Measurements from ENCODE around the gene SIT1.
"Not testable (repeated sequence)": the region's sequence is repeated elsewhere in the genome, so short reads cannot be mapped to it uniquely, and the experiment has no call there.

SIT1 gene

GRCh38 chr9:35612843-35613242 lies 37.9 kb downstream of the SIT1 start:
- no peaks in the 10 kb centered on the region for H4K20me1 ChIP-seq (ENCODE audit: insufficient read depth)
- H3K27ac ChIP-seq, result no peak overlapping the region
- no peak overlapping the region for H2AFZ ChIP-seq (ENCODE audit: low read depth)
- H3K79me2 ChIP-seq (ENCODE audit: insufficient read depth, low read depth), result no peaks in the 10 kb centered on the region
- no peak overlapping the region for H3K4me3 ChIP-seq (IDR thresholded peaks at IDR 0.05; ENCODE audit: insufficient read depth, low read depth, low read length)
- H3K9ac ChIP-seq, result no peak overlapping the region
- no peaks in the 10 kb centered on the region for H3K27me3 ChIP-seq (ENCODE audit: insufficient read depth, low read depth)
- no peaks in the 10 kb centered on the region for H3K36me3 ChIP-seq (ENCODE audit: insufficient read depth)
- peaks cover 13% of the 10 kb centered on the region for H3K4me1 ChIP-seq (ENCODE audit: low read depth, poor library complexity, severe bottlenecking)
- H3K4me2 ChIP-seq, result no peak overlapping the region
- no peak for TF ChIP-seq CTCF (conservative IDR thresholded peaks at IDR 0.05; ENCODE audit: low read depth, low read length)

DNA sequence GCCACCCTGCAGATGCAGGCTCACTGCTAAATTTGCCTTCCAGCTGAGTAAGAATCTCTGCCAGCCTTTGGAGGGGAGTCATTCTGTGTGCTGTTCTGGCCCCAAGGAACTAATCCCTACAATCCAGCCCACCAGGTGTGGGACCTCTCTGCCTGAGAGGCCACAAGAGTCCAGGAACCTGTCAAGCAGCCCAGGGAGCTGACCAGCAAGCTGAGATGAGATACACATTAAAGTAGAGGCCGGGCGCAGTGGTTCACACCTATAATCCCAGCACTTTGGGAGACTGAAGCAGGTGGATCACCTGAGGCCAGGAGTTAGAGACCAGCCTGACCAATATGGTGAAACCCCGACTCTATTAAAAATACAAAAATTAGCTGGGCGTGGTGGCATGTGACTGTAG lies 38.7 kb downstream of the SIT1 start:
- not testable (repeated sequence) for H2AFZ ChIP-seq (ENCODE audit: low read depth); H3K79me2 ChIP-seq (ENCODE audit: insufficient read depth, low read depth); H3K27me3 ChIP-seq (ENCODE audit: insufficient read depth, low read depth); H3K4me2 ChIP-seq; H3K9ac ChIP-seq; H4K20me1 ChIP-seq (ENCODE audit: insufficient read depth); H3K4me3 ChIP-seq (IDR thresholded peaks at IDR 0.05; ENCODE audit: insufficient read depth, low read depth, low read length); H3K36me3 ChIP-seq (ENCODE audit: insufficient read depth); H3K27ac ChIP-seq
- H3K4me1 ChIP-seq (ENCODE audit: low read depth, poor library complexity, severe bottlenecking), result peaks cover 13% of the 10 kb centered on the region

DNA sequence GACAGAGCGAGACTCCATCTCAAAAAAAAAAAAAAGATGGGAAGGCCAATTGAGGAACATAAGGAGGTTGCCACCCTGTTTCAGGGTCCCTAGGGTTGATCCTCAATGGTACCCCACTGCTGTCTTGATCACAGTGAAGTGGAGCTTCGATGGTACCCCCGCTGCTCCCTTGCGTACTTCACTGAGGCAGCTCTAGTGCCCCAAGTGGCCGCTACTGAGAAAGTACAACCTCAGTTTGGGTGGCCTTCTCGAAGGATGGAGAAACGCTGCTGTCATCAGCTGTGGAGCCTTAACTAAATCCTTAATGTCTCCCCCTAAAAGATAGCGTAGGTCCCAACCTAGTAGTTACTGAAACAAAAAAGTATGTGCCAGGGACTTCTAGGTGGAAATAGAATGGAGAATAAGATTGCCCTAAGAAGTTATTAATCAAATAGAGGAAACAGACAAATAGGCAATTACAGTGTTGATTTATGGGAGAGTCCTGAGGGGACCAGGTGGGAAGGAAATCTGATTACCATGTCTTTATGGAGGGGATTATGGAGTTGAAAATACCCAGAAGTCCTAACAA lies 39.4 kb downstream of the SIT1 start:
- Histone ChIP-seq H3K27me3 (ENCODE audit: insufficient read depth, low read depth) (no peaks in the 10 kb centered on the region), H3K4me1 (ENCODE audit: low read depth, poor library complexity, severe bottlenecking) (peaks cover 12% of the 10 kb centered on the region), H3K36me3 (ENCODE audit: insufficient read depth) (no peaks in the 10 kb centered on the region), H3K79me2 (ENCODE audit: insufficient read depth, low read depth) (no peaks in the 10 kb centered on the region), H3K27ac (no peak overlapping the region), H4K20me1 (ENCODE audit: insufficient read depth) (no peaks in the 10 kb centered on the region), H3K9ac (no peak overlapping the region), H3K4me3 (IDR thresholded peaks at IDR 0.05; ENCODE audit: insufficient read depth, low read depth, low read length) (no peak overlapping the region), H3K4me2 (no peak overlapping the region), H2AFZ (ENCODE audit: low read depth) (no peak overlapping the region)
- TF ChIP-seq CTCF (conservative IDR thresholded peaks at IDR 0.05; ENCODE audit: low read depth, low read length), result peak; percentile 45

DNA sequence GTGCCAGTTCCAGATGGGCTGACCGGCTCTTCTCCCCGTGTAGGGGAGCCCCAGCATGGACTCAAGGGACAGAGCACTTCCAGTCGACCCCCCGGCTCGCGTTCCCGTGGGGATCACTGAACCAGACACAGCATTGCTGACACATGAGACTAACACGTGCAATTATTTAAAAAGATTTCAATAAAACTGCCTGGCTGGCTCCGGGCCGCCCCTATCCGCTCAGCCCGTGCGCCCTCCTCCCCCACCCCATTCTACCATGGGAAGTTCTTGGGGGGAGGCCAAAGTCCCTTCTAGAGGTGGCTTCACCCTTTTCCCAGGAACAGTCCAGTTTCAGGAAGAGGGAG lies 40.9 kb downstream of the SIT1 start:
- Histone ChIP-seq H3K4me2 (no peak overlapping the region), H3K9ac (no peak overlapping the region), H3K27me3 (ENCODE audit: insufficient read depth, low read depth) (no peaks in the 10 kb centered on the region), H3K4me3 (IDR thresholded peaks at IDR 0.05; ENCODE audit: insufficient read depth, low read depth, low read length) (no peak overlapping the region), H3K79me2 (ENCODE audit: insufficient read depth, low read depth) (no peaks in the 10 kb centered on the region), H3K4me1 (ENCODE audit: low read depth, poor library complexity, severe bottlenecking) (peaks cover 8% of the 10 kb centered on the region), H3K27ac (no peak overlapping the region), H2AFZ (ENCODE audit: low read depth) (no peak overlapping the region), H4K20me1 (ENCODE audit: insufficient read depth) (no peaks in the 10 kb centered on the region), H3K36me3 (ENCODE audit: insufficient read depth) (no peaks in the 10 kb centered on the region)
- TF ChIP-seq CTCF (conservative IDR thresholded peaks at IDR 0.05; ENCODE audit: low read depth, low read length), result no peak

- H3K27me3 ChIP-seq (ENCODE audit: insufficient read depth, low read depth), result no peaks in the 10 kb centered on the region
- H4K20me1 ChIP-seq (ENCODE audit: insufficient read depth), result no peaks in the 10 kb centered on the region
- H2AFZ ChIP-seq (ENCODE audit: low read depth), result no peak overlapping the region
- no peaks in the 10 kb centered on the region for H3K36me3 ChIP-seq (ENCODE audit: insufficient read depth)
- no peak overlapping the region for H3K4me2 ChIP-seq
- no peak overlapping the region for H3K4me3 ChIP-seq (IDR thresholded peaks at IDR 0.05; ENCODE audit: insufficient read depth, low read depth, low read length)
- H3K4me1 ChIP-seq (ENCODE audit: low read depth, poor library complexity, severe bottlenecking), result peaks cover 8% of the 10 kb centered on the region
- TF ChIP-seq CTCF (conservative IDR thresholded peaks at IDR 0.05; ENCODE audit: low read depth, low read length), result no peak
- no peaks in the 10 kb centered on the region for H3K79me2 ChIP-seq (ENCODE audit: insufficient read depth, low read depth)
- H3K27ac ChIP-seq, result no peak overlapping the region
- H3K9ac ChIP-seq, result no peak overlapping the region
Observed at GRCh38 chr9:35609001-35609819, 41.5 kb downstream of the SIT1 start.

Data from KMS-11 (cell line).